ENCODE results near the gene DOCK10.

Gene DOCK10

DNA sequence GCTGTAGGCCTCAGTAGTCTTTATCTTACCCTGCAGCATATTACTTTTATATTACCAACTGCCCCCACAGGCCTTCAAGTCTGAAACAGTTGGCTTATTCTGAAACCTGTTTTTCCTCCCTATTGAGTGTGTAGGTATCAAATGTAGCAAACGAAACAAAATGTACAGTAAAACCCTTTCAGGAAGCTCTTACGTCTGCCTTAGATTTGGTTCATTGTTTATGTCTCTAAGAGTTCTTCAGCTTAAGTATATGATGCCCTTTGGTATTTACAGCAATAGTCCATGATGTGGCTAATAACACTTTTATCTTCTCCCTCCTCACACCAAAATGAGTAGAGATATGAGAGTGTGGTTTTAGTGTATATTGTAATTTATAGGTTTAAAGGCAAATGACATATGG is 108.8 kb downstream of the DOCK10 start:
- no peaks in the 10 kb centered on the region for H3K27me3 ChIP-seq (replicated peaks; ENCODE audit: control insufficient read depth, insufficient read depth, low read length)
- peaks cover 8% of the 10 kb centered on the region for H3K36me3 ChIP-seq (ENCODE audit: control insufficient read depth, insufficient read depth, low read length)
- no peak for TF ChIP-seq CTCF (IDR thresholded peaks at IDR 0.05; ENCODE audit: insufficient read depth, low read length, poor library complexity, severe bottlenecking)
- no peak for DNase-seq (ENCODE audit: extremely low read depth, insufficient read length)
- no peak overlapping the region for H3K4me3 ChIP-seq (replicated peaks; ENCODE audit: low read depth, low read length)

- no peak overlapping the region for H3K4me3 ChIP-seq (replicated peaks; ENCODE audit: low read depth, low read length)
- no peak for DNase-seq (ENCODE audit: extremely low read depth, insufficient read length)
- H3K36me3 ChIP-seq (ENCODE audit: control insufficient read depth, insufficient read depth, low read length), result peaks cover 11% of the 10 kb centered on the region
- no peaks in the 10 kb centered on the region for H3K27me3 ChIP-seq (replicated peaks; ENCODE audit: control insufficient read depth, insufficient read depth, low read length)
- no peak for TF ChIP-seq CTCF (IDR thresholded peaks at IDR 0.05; ENCODE audit: insufficient read depth, low read length, poor library complexity, severe bottlenecking)
These were observed 109.7 kb downstream of the DOCK10 start for GRCh38 chr2:224932522-224932921.

DNA sequence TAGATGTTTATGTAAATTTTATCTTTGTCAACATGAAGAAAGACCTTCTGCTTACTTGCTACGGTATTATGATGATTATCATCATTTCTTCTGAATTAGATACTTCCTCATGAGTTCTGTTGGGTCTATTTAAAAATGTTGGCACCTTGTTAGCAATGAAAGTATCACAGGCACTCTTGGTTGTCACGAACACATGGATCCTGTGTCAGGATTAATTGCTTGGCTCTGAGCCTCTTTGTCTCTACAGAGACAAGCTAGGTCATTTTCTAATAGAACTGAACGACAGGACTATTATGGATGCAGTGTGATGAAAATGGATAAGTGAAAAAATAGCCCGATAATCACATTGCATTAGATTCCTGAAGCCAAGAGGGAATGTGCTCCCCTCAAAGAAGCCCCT is 110.3 kb downstream of the DOCK10 start:
- no peak for TF ChIP-seq CTCF (IDR thresholded peaks at IDR 0.05; ENCODE audit: insufficient read depth, low read length, poor library complexity, severe bottlenecking)
- no peak for DNase-seq (ENCODE audit: extremely low read depth, insufficient read length)
- H3K27me3 ChIP-seq (replicated peaks; ENCODE audit: control insufficient read depth, insufficient read depth, low read length), result no peaks in the 10 kb centered on the region
- H3K36me3 ChIP-seq (ENCODE audit: control insufficient read depth, insufficient read depth, low read length), result peaks cover 11% of the 10 kb centered on the region
- H3K4me3 ChIP-seq (replicated peaks; ENCODE audit: low read depth, low read length), result no peak overlapping the region

DNA sequence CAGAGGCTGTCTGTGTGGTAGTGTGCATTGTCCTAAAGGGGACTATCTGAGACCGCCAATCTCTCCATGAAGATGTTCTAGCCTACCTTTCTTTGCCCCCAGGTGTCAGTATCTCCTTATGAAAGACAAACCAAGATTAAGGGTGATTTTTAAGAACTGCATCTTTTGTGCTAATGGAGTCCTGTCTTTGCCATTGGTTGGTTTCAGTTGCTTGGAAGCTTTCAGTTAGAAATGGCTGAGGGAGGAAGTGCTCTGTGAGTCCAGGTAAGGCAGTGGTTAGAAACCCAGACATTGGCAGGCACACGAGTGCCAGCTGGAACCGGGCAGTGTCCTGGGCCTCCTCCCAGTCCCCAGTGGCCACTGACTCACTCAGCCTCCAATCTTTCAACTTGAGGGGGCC is 111.3 kb downstream of the DOCK10 start:
- Histone ChIP-seq H3K36me3 (ENCODE audit: control insufficient read depth, insufficient read depth, low read length) (peaks cover 11% of the 10 kb centered on the region), H3K27me3 (replicated peaks; ENCODE audit: control insufficient read depth, insufficient read depth, low read length) (no peaks in the 10 kb centered on the region), H3K4me3 (replicated peaks; ENCODE audit: low read depth, low read length) (no peak overlapping the region)
- TF ChIP-seq CTCF (IDR thresholded peaks at IDR 0.05; ENCODE audit: insufficient read depth, low read length, poor library complexity, severe bottlenecking), result peak; percentile 19
- DNase-seq (ENCODE audit: extremely low read depth, insufficient read length), result no peak

DNA sequence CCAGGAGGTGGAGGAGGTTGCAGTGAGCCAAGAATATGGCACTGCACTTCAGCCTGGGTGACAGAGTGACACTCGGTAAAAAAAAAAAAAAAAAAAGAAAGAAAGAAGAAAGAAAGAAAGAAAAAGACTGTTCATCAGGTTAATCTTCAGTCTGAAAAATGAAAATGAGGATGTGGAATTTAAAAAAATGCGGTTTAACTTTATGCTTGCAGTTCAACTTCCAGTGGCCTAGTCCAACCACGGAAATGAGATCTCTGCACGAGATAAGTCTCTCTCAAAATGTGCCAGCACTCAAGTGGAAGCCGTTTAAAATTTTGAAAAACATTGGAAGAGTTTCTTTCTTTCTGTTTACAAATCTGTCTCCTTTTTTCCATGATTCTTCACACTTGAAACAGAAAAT is 112.1 kb downstream of the DOCK10 start:
- Histone ChIP-seq H3K4me3 (replicated peaks; ENCODE audit: low read depth, low read length) (no peak overlapping the region), H3K36me3 (ENCODE audit: control insufficient read depth, insufficient read depth, low read length) (peaks cover 11% of the 10 kb centered on the region), H3K27me3 (replicated peaks; ENCODE audit: control insufficient read depth, insufficient read depth, low read length) (no peaks in the 10 kb centered on the region)
- DNase-seq (ENCODE audit: extremely low read depth, insufficient read length), result no peak
- no peak for TF ChIP-seq CTCF (IDR thresholded peaks at IDR 0.05; ENCODE audit: insufficient read depth, low read length, poor library complexity, severe bottlenecking)

DNA sequence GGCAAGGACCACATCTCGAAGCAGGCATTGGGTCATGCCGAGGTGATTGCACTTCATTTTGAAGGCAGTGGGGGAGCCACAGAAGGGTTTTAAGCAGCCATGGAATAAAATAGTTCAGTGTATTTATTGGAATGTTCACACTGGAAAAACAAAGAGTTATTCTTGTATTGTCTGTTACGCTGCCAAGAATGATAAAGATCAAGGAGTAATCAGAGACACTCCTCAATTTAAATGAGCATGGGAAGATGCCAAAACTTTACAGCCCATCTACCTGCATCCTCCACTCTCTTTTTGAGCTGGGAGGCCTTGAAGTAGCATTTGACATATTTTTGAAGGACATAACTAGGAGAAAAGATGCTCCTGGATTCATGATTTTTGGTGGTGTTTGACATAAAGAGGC is 112.8 kb downstream of the DOCK10 start:
- peaks cover 11% of the 10 kb centered on the region for H3K36me3 ChIP-seq (ENCODE audit: control insufficient read depth, insufficient read depth, low read length)
- no peak overlapping the region for H3K4me3 ChIP-seq (replicated peaks; ENCODE audit: low read depth, low read length)
- no peak for TF ChIP-seq CTCF (IDR thresholded peaks at IDR 0.05; ENCODE audit: insufficient read depth, low read length, poor library complexity, severe bottlenecking)
- DNase-seq (ENCODE audit: extremely low read depth, insufficient read length), result no peak
- H3K27me3 ChIP-seq (replicated peaks; ENCODE audit: control insufficient read depth, insufficient read depth, low read length), result no peaks in the 10 kb centered on the region
